Nephron progenitor cell (in vitro differentiated cells): Measurements from ENCODE around the gene PCDHB11.
"Not testable (repeated sequence)": the region's sequence is repeated elsewhere in the genome, so short reads cannot be mapped to it uniquely, and the experiment has no call there.

Experiments used
- DNase-seq: peaks from one replicate; pipeline ENCODE4 v3.0.0; 2021
- H3K27ac Mint-ChIP-seq: 2 replicates; pipeline ENCODE4 v1.8.0; 2021; ENCODE audit warnings: mild to moderate bottlenecking, moderate library complexity, mixed read lengths
- H3K27me3 Mint-ChIP-seq: 2 replicates; pipeline ENCODE4 v1.8.0; 2021; ENCODE audit warnings: mild to moderate bottlenecking, low read depth, mixed read lengths; ENCODE audit not compliant: poor library complexity
- H3K36me3 Mint-ChIP-seq: 2 replicates; pipeline ENCODE4 v1.8.0; 2021; ENCODE audit warnings: low read depth, mixed read lengths
- H3K4me1 Mint-ChIP-seq: 2 replicates; pipeline ENCODE4 v1.8.0; 2021; ENCODE audit warnings: mixed read lengths
- H3K4me3 Mint-ChIP-seq: 2 replicates; pipeline ENCODE4 v1.8.0; 2021; ENCODE audit warnings: mild to moderate bottlenecking, moderate library complexity, mixed read lengths
- H3K9me3 Mint-ChIP-seq: 2 replicates; pipeline ENCODE4 v1.8.0; 2021; ENCODE audit warnings: mild to moderate bottlenecking, moderate library complexity, mixed read lengths
- TF ChIP-seq, protein P1 (sequence below): fragments of 200-600 bp; sonication (generic); IDR thresholded peaks from 2 replicates; pipeline ENCODE4 v1.5.0; 2021; ENCODE audit warnings: antibody characterized with exemption

The PCDHB11 gene

DNA sequence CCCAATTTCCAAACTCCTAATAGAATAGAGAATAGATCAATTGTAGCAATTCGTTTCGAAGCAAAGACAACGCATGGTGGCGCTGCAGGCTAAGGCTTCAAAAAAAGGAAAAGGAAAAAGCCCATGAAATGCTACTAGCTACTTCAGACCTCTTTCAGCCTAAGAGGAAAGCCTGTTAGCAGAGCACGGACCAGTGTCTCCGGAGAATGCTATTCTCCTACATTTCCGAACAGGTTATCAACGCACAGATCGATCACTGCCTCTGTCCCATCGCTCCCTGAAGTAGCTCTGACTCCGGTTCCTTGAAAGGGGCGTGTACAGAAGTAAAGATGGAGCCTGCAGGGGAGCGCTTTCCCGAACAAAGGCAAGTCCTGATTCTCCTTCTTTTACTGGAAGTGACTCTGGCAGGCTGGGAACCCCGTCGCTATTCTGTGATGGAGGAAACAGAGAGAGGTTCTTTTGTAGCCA, 45.9 kb downstream of the PCDHB11 start, which contains the start of gene PCDHB15:
TSS of gene PCDHB15 (plus strand) at position 146 of the 468 bp plus-strand sequence. CDS start at position 330, 184 bp downstream.
- H3K36me3 Mint-ChIP-seq: peaks cover 87% of the 10 kb centered on the region
- TF ChIP-seq, protein P1, sequence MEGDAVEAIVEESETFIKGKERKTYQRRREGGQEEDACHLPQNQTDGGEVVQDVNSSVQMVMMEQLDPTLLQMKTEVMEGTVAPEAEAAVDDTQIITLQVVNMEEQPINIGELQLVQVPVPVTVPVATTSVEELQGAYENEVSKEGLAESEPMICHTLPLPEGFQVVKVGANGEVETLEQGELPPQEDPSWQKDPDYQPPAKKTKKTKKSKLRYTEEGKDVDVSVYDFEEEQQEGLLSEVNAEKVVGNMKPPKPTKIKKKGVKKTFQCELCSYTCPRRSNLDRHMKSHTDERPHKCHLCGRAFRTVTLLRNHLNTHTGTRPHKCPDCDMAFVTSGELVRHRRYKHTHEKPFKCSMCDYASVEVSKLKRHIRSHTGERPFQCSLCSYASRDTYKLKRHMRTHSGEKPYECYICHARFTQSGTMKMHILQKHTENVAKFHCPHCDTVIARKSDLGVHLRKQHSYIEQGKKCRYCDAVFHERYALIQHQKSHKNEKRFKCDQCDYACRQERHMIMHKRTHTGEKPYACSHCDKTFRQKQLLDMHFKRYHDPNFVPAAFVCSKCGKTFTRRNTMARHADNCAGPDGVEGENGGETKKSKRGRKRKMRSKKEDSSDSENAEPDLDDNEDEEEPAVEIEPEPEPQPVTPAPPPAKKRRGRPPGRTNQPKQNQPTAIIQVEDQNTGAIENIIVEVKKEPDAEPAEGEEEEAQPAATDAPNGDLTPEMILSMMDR: peak; percentile 23

DNA sequence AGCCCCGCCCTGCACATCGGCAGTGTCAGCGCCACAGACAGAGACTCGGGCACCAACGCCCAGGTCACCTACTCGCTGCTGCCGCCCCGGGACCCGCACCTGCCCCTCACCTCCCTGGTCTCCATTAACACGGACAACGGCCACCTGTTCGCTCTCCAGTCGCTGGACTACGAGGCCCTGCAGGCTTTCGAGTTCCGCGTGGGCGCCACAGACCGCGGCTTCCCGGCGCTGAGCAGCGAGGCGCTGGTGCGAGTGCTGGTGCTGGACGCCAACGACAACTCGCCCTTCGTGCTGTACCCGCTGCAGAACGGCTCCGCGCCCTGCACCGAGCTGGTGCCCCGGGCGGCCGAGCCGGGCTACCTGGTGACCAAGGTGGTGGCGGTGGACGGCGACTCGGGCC, 47.5 kb downstream of the PCDHB11 start:
- not testable (repeated sequence) for H3K27me3 Mint-ChIP-seq, H3K4me1 Mint-ChIP-seq, DNase-seq, H3K4me3 Mint-ChIP-seq, H3K27ac Mint-ChIP-seq
- H3K9me3 Mint-ChIP-seq: peaks cover 95% of the 10 kb centered on the region
- peaks cover 85% of the 10 kb centered on the region for H3K36me3 Mint-ChIP-seq

More for the DNA sequence above, 45.9 kb downstream of the PCDHB11 start, which contains the start of gene PCDHB15:
- Mint-ChIP-seq H3K27me3 (peaks cover 8% of the 10 kb centered on the region), H3K9me3 (peaks cover 93% of the 10 kb centered on the region), H3K4me1 (no peaks in the 10 kb centered on the region), H3K4me3 (peak within 1 kb of the TSS; percentile 82), H3K27ac (no peak within 1 kb of the TSS)
- DNase-seq: peak; percentile 51

DNA sequence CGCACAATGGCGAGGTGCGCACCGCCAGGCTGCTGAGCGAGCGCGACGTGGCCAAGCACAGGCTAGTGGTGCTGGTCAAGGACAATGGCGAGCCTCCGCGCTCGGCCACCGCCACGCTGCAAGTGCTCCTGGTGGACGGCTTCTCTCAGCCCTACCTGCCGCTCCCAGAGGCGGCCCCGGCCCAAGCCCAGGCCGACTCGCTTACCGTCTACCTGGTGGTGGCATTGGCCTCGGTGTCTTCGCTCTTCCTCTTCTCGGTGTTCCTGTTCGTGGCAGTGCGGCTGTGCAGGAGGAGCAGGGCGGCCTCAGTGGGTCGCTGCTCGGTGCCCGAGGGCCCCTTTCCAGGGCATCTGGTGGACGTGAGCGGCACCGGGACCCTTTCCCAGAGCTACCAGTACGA, 48.0 kb downstream of the PCDHB11 start:
- not testable (repeated sequence) for DNase-seq, H3K27me3 Mint-ChIP-seq, H3K4me1 Mint-ChIP-seq, H3K4me3 Mint-ChIP-seq
- H3K9me3 Mint-ChIP-seq: peaks cover 95% of the 10 kb centered on the region
- peak overlapping the region; percentile 74 for H3K27ac Mint-ChIP-seq
- peaks cover 82% of the 10 kb centered on the region for H3K36me3 Mint-ChIP-seq

DNA sequence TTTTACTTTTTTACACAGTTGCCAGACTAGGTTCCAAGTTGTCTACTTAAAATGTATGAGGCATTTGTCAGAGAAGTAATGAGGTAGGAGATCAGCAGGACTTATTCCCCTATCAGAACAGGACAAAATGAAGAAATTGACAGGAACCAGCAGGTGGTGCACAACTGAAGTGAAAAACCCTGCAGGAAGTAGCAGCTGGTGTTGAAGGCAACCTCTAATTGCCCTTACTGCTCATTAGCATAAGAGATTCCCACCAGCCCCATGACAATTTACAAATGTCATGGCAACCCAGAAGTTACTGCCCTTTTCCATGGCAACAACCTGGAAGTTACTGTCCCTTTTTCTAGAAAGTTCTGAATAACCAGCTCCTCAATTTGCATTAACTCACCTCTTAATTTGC, 51.1 kb downstream of the PCDHB11 start:
- H3K4me1 Mint-ChIP-seq: no peaks in the 10 kb centered on the region
- no peak for DNase-seq
- H3K27me3 Mint-ChIP-seq: peaks cover 4% of the 10 kb centered on the region
- H3K36me3 Mint-ChIP-seq: peaks cover 70% of the 10 kb centered on the region
- H3K4me3 Mint-ChIP-seq: no peak overlapping the region
- no peak overlapping the region for H3K27ac Mint-ChIP-seq
- peaks cover 94% of the 10 kb centered on the region for H3K9me3 Mint-ChIP-seq
- TF ChIP-seq, protein P1: no peak
